Suprapubic skin (tissue), 4 donors: ENCODE measurements around the gene PREX1. TPM values are rescaled to one million over a fixed set of nuclear protein-coding genes. Genes with fewer than 3 reads are reported as not detected.
A peak's percentile ranks its signal among the peaks of the same experiment; 100 is the strongest.

Experiments
- DNase-seq, 2 donors: peaks; one replicate each; pipeline ENCODE4 v3.0.0-alpha.2; 2019; ENCODE audit warnings: low spot score in 2 of 2
- H3K27ac ChIP-seq: fragments of 200-600 bp; sonication (generic); one replicate; pipeline ENCODE4 v1.5.1; 2019
- H3K27me3 ChIP-seq: fragments of 200-600 bp; sonication (generic); one replicate; pipeline ENCODE4 v1.5.1; 2019
- H3K36me3 ChIP-seq: fragments of 200-600 bp; sonication (generic); one replicate; pipeline ENCODE4 v1.5.1; 2019
- H3K4me1 ChIP-seq: fragments of 200-600 bp; sonication (generic); one replicate; pipeline ENCODE4 v1.5.1; 2019
- H3K4me3 ChIP-seq: fragments of 200-600 bp; sonication (generic); one replicate; pipeline ENCODE4 v1.5.1; 2019; ENCODE audit warnings: mild to moderate bottlenecking
- H3K9me3 ChIP-seq: fragments of 200-600 bp; sonication (generic); one replicate; pipeline ENCODE4 v1.5.1; 2019
- CTCF ChIP-seq, 2 donors: fragments of 200-600 bp in 1 of 2; fragments of 450-650 bp in 1 of 2; sonication (generic) in 1 of 2; IDR thresholded peaks; one replicate each; pipeline ENCODE4 v1.5.1; 2016 to 2019; ENCODE audit warnings: antibody characterized with exemption in 2 of 2, mild to moderate bottlenecking in 1 of 2, moderate library complexity in 1 of 2
- EP300 ChIP-seq: sonication (generic); formaldehyde crosslinking; IDR thresholded peaks from one replicate; pipeline ENCODE4 v1.6.1; 2017; ENCODE audit warnings: antibody characterized with exemption
- POLR2A ChIP-seq, 2 donors: fragments of 450-650 bp; IDR thresholded peaks; one replicate each; pipeline ENCODE4 v1.6.1; 2017; ENCODE audit warnings: antibody characterized with exemption in 2 of 2, mild to moderate bottlenecking in 2 of 2, moderate library complexity in 2 of 2
- POLR2AphosphoS5 ChIP-seq, 3 donors: sonication (generic); formaldehyde crosslinking; IDR thresholded peaks; one replicate each; pipeline ENCODE4 v1.6.1; 2017; ENCODE audit warnings: antibody characterized with exemption in 3 of 3
- WGBS: methylation state at CpG from one replicate; pipeline ENCODE4 v1.1.5; 2018; 5-methylcytosine and 5-hydroxymethylcytosine counted together
- total RNA-seq, 4 donors: library from RNA; depleted of rRNA; stranded (reverse); fragments of >200 nt; gene quantifications; one replicate each; pipeline ENCODE4 v1.1.0, GENCODE V29; 2016

The PREX1 gene
- total RNA-seq, 4 donors from 2014 or later = 4.7 to 15.1 (median 10.2) TPM

DNA sequence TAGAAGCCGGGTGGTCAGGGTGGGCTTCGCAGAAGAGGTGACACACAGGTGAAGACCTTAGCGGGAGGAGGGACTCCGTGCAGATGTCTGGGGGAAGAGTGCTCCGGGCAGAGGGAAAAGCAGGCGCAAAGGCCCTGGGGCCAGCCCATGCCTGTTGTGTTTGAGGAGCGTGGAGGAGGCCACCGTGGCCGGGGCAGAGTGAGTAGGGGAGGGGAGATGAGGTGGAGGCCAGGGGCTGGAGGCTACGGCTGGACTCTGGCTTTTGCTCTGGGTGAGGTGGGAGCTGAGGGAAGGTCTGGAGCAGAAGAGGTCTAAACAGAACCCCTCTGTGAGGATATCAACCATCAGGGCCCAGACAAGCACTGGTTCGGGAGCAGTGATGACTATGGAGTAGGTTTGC, 244.0 kb downstream of the PREX1 start:
- H3K36me3 ChIP-seq = no peaks in the 10 kb centered on the region
- TF ChIP-seq EP300 = no peak
- no peak for TF ChIP-seq POLR2AphosphoS5 (IDR thresholded peaks at IDR 0.05)
- no peak for TF ChIP-seq CTCF (IDR thresholded peaks at IDR 0.05)
- TF ChIP-seq POLR2A (IDR thresholded peaks at IDR 0.05) = no peak
- peak in 1 of 2 donors; percentile 38 for DNase-seq
- no peak overlapping the region for H3K4me3 ChIP-seq
- WGBS = 88% methylated on average over 11 of the region's 11 CpGs
- H3K27me3 ChIP-seq = peaks cover 37% of the 10 kb centered on the region
- H3K27ac ChIP-seq = no peak overlapping the region
- no peaks in the 10 kb centered on the region for H3K4me1 ChIP-seq
- no peaks in the 10 kb centered on the region for H3K9me3 ChIP-seq

DNA sequence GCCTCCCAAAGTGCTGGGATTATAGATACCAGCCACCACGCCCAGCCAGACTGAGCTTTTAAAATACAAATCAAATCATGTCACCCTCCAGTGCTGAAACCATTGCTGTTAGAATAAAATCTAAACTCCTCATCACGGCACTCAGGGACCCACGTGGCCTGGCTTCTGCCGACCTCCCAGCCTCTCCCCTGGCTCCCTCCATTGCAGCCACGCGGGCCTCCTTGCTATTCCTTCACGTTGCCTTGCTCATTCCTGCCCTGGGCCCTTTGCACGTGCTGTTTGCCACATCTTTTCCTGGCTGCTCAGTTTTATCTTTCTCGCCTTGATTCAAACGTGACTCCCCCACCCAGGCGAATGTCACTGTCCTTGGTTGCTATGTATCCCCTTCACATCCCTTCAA, 244.6 kb downstream of the PREX1 start:
- no peaks in the 10 kb centered on the region for H3K36me3 ChIP-seq
- H3K27me3 ChIP-seq = peaks cover 37% of the 10 kb centered on the region
- H3K4me3 ChIP-seq = no peak overlapping the region
- H3K9me3 ChIP-seq = no peaks in the 10 kb centered on the region
- H3K27ac ChIP-seq = no peak overlapping the region
- peak in 1 of 2 donors; percentile 24 for DNase-seq
- no peak for TF ChIP-seq POLR2A (IDR thresholded peaks at IDR 0.05)
- no peak for TF ChIP-seq POLR2AphosphoS5 (IDR thresholded peaks at IDR 0.05)
- TF ChIP-seq EP300 = no peak
- no peak for TF ChIP-seq CTCF (IDR thresholded peaks at IDR 0.05)
- H3K4me1 ChIP-seq = no peaks in the 10 kb centered on the region
- 87% methylated on average over 11 of the region's 11 CpGs for WGBS

DNA sequence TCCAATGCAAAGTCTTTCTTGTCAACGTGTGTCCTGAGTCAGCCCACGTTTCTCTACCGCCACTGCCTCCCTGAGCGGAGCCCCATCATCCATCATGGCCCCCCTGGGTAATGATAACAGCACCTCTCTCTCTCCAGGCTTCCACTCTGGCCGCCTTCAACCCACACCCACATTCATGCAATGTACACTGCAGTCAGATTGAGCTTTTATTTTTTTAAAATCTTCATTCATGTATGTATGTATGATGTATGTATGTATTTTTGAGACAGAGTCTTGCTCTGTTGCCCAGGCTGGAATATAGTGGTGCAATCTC, 245.2 kb downstream of the PREX1 start:
- no peaks in the 10 kb centered on the region for H3K36me3 ChIP-seq
- H3K4me1 ChIP-seq = no peaks in the 10 kb centered on the region
- no peak overlapping the region for H3K4me3 ChIP-seq
- peaks cover 37% of the 10 kb centered on the region for H3K27me3 ChIP-seq
- no peak overlapping the region for H3K27ac ChIP-seq
- WGBS = 52% methylated on average over 5 of the region's 5 CpGs
- no peaks in the 10 kb centered on the region for H3K9me3 ChIP-seq
- TF ChIP-seq EP300 (no peak), POLR2A (IDR thresholded peaks at IDR 0.05) (no peak), POLR2AphosphoS5 (IDR thresholded peaks at IDR 0.05) (no peak), CTCF (IDR thresholded peaks at IDR 0.05) (no peak)
- peak in 1 of 2 donors; percentile 16 for DNase-seq

DNA sequence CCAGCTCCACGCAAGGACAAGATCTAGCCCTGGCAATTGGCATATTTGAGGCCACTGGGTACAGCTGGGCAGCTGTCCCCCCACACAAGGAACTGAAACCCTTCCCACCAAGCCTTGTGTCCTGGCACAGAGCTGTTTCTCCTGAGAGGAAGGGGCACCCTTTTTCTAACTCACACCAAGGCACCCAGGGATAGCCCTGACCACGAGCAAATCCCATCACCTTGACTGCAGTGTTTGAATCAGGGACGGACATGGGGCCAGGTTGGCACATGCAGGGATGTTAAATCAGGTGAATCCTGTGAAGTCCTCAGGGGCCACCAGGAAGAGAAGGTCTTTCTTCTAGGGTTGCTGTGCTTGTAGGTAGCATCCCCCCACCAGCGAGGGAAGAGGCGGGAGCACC, 246.6 kb downstream of the PREX1 start:
- no peak for TF ChIP-seq EP300
- TF ChIP-seq POLR2AphosphoS5 (IDR thresholded peaks at IDR 0.05) = no peak
- no peak for TF ChIP-seq CTCF (IDR thresholded peaks at IDR 0.05)
- TF ChIP-seq POLR2A (IDR thresholded peaks at IDR 0.05) = no peak
- 82% methylated on average over 5 of the region's 5 CpGs for WGBS
- no peaks in the 10 kb centered on the region for H3K9me3 ChIP-seq
- no peak overlapping the region for H3K27ac ChIP-seq
- no peaks in the 10 kb centered on the region for H3K36me3 ChIP-seq
- peaks cover 36% of the 10 kb centered on the region for H3K27me3 ChIP-seq
- no peaks in the 10 kb centered on the region for H3K4me1 ChIP-seq
- peak in 1 of 2 donors; percentile 32 for DNase-seq
- no peak overlapping the region for H3K4me3 ChIP-seq

GRCh38 chr20:48578397-48579098, 249.3 kb downstream of the PREX1 start:
- Histone ChIP-seq H3K4me1 (no peaks in the 10 kb centered on the region), H3K36me3 (no peaks in the 10 kb centered on the region), H3K4me3 (no peak overlapping the region), H3K27ac (no peak overlapping the region), H3K27me3 (peaks cover 29% of the 10 kb centered on the region), H3K9me3 (no peaks in the 10 kb centered on the region)
- 75% methylated on average over 11 of the region's 11 CpGs for WGBS
- no peak for DNase-seq
- TF ChIP-seq POLR2AphosphoS5 (IDR thresholded peaks at IDR 0.05) = no peak
- no peak for TF ChIP-seq CTCF (IDR thresholded peaks at IDR 0.05)
- no peak for TF ChIP-seq POLR2A (IDR thresholded peaks at IDR 0.05)
- no peak for TF ChIP-seq EP300
